ENCODE measurements around the gene XCL1. TPM values are rescaled to one million over a fixed set of nuclear protein-coding genes. Genes with fewer than 3 reads are reported as not detected.

Gene XCL1
- total RNA-seq, 4 donors from 2014 or later, result 0.42 to 1.2 (median 0.91) TPM; not detected in 1

GRCh38 chr1:168626326-168626725, 49.9 kb downstream of the XCL1 start:
- DNase-seq (ENCODE audit: extremely low spot score), result no peak
- Histone ChIP-seq H3K4me1 (peaks cover 8 to 26% (median 21%) of the 10 kb centered on the region in 4 donors), H3K4me3 (no peak overlapping the region), H3K27me3 (peaks cover 0 to 4% (median 0%) of the 10 kb centered on the region in 4 donors), H3K27ac (replicated peaks in 1 of 4) (no peak overlapping the region), H3K36me3 (no peaks in the 10 kb centered on the region), H3K9me3 (no peaks in the 10 kb centered on the region)
- no peak for TF ChIP-seq POLR2AphosphoS5 (IDR thresholded peaks at IDR 0.05)
- no peak for TF ChIP-seq CTCF (IDR thresholded peaks at IDR 0.05)
- no peak for TF ChIP-seq EP300 (IDR thresholded peaks at IDR 0.05)
- TF ChIP-seq POLR2A (IDR thresholded peaks at IDR 0.05; ENCODE audit: low read depth), result no peak
- 87% methylated on average over 4 of the region's 4 CpGs for WGBS
- intact Hi-C loops (cut with DNase I), result no loop called here

DNA sequence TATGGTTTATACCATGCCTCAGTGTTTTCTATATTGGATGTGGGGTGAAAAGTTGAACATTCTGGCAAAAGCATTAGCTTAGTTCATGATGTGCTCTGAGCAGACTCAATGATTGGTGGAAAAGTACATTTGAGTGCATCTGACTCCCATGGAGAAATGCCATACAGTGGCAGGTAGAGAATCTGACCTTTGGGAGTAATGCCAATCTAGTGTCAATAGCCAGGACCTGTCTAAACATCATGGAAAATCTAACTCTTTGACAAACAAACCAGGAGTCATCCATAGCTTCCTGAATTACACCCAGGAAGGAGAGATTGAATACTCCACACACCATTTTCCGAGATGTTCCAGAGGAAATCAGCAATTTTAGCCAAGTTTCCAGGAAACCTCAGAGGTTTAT, 51.0 kb downstream of the XCL1 start:
- Histone ChIP-seq H3K9me3 (no peaks in the 10 kb centered on the region), H3K4me1 (peaks cover 0 to 15% (median 13%) of the 10 kb centered on the region in 4 donors), H3K27me3 (peaks cover 0 to 4% (median 0%) of the 10 kb centered on the region in 4 donors), H3K27ac (replicated peaks in 1 of 4) (no peak overlapping the region), H3K4me3 (no peak overlapping the region), H3K36me3 (no peaks in the 10 kb centered on the region)
- intact Hi-C loops (cut with DNase I), result no loop called here
- DNase-seq (ENCODE audit: extremely low spot score), result no peak
- WGBS, result 100% methylated on average over 1 of the region's 1 CpG
- TF ChIP-seq EP300 (IDR thresholded peaks at IDR 0.05) (no peak), POLR2AphosphoS5 (IDR thresholded peaks at IDR 0.05) (no peak), CTCF (IDR thresholded peaks at IDR 0.05) (no peak), POLR2A (IDR thresholded peaks at IDR 0.05; ENCODE audit: low read depth) (no peak)

DNA sequence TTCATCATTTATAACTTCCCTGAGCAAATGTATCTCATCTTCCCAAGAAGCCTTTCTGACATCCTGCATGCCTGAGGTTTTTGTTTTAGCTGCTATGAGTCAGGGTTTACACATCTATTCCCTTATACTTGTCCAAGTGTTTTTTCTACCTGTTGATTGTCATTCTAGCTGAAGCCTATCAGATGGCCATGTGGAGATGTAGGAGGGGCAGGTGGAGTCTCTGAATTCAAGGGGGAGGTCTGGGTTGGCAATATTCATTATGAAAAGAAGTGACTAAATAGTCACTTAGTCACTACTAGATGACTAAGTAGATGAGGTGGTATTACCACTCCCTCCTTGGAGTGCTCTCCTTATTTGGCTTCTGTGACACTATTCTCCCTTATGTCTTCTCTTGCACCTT, 52.4 kb downstream of the XCL1 start:
- TF ChIP-seq POLR2A (IDR thresholded peaks at IDR 0.05; ENCODE audit: low read depth), result no peak
- TF ChIP-seq EP300 (IDR thresholded peaks at IDR 0.05), result no peak
- TF ChIP-seq POLR2AphosphoS5 (IDR thresholded peaks at IDR 0.05), result peak in 1 of 2 donors; percentile 15
- no peaks in the 10 kb centered on the region for H3K36me3 ChIP-seq
- no peak overlapping the region for H3K4me3 ChIP-seq
- DNase-seq (ENCODE audit: extremely low spot score), result no peak
- H3K27ac ChIP-seq (replicated peaks in 1 of 4), result no peak overlapping the region
- H3K4me1 ChIP-seq, result peaks cover 0 to 4% (median under 1%) of the 10 kb centered on the region in 4 donors
- H3K9me3 ChIP-seq, result no peaks in the 10 kb centered on the region
- intact Hi-C loops (cut with DNase I), result no loop called here
- no peaks in the 10 kb centered on the region for H3K27me3 ChIP-seq

GRCh38 chr1:168629466-168629865, 53.1 kb downstream of the XCL1 start:
- Histone ChIP-seq H3K4me1 (peaks cover 0 to 2% (median 0%) of the 10 kb centered on the region in 4 donors), H3K27me3 (no peaks in the 10 kb centered on the region), H3K9me3 (no peaks in the 10 kb centered on the region), H3K4me3 (no peak overlapping the region), H3K27ac (replicated peaks in 1 of 4) (no peak overlapping the region), H3K36me3 (no peaks in the 10 kb centered on the region)
- TF ChIP-seq CTCF (IDR thresholded peaks at IDR 0.05), result no peak
- TF ChIP-seq POLR2AphosphoS5 (IDR thresholded peaks at IDR 0.05), result no peak
- no peak for TF ChIP-seq POLR2A (IDR thresholded peaks at IDR 0.05; ENCODE audit: low read depth)
- WGBS, result 91% methylated on average over 1 of the region's 1 CpG
- DNase-seq (ENCODE audit: extremely low spot score), result no peak
- intact Hi-C loops (cut with DNase I), result no loop called here

Other genes starting within 250 kb of the XCL1 start
- gene XCL2, start 32.6 kb upstream of the XCL1 start, total RNA-seq, result not detected
- 100 to 1,000 TPM in 3 of 4 donors, 10 to 100 TPM in 1; 95.3 to 190 (median 138) TPM for gene DPT, start 152.6 kb downstream of the XCL1 start, total RNA-seq